HG02981 (cell line): ENCODE data around the gene C21orf91.
"Not testable (repeated sequence)": the region's sequence is repeated elsewhere in the genome, so short reads cannot be mapped to it uniquely, and the experiment has no call there.

ENCODE experiments used
- ATAC-seq: cut with Tn5 transposase; IDR thresholded peaks from one replicate; pipeline ENCODE4 v1.9.1; 2021; ENCODE audit warnings: mild to moderate bottlenecking, moderate library complexity; ENCODE audit not compliant: unreplicated experiment

The C21orf91 gene

DNA sequence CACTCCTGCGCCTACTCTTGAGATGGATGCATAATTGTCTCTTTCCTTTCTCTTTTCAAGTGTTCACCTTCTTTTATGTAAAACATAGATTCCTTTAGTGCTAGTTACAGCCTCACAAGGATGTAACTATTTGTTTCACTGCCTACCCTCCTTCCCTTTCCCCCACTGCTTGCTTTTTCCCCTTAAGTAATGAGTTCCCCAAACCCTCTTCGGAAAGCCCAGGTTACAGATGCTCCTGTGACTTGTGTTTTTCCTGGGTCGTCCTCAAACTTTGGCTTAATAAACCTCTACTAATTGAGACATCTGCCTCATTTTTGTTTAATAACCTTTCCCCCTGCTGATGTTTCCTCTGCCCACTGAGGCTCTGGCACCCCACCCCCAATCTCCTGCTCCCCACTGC is 39.2 kb downstream of the C21orf91 start:
- ATAC-seq, result no peak

DNA sequence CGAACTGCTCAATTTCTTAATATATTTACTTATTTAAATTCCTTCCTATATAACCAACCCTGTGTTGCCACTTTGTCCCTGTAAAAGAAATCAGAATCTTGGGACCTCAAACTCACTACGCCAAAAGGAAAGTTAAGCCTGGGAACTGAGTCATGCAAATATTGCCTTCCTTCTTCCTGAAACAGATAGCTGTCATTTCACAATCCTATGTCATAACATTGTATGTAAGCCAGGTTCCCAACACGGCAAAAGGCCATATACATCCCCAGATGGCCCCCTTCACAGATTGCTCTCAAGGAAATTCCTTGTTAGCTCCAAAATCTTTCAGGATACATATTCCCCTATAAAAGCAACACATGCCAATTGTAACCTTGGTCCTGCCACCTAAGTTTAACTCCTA is 39.7 kb downstream of the C21orf91 start:
- no peak for ATAC-seq

DNA sequence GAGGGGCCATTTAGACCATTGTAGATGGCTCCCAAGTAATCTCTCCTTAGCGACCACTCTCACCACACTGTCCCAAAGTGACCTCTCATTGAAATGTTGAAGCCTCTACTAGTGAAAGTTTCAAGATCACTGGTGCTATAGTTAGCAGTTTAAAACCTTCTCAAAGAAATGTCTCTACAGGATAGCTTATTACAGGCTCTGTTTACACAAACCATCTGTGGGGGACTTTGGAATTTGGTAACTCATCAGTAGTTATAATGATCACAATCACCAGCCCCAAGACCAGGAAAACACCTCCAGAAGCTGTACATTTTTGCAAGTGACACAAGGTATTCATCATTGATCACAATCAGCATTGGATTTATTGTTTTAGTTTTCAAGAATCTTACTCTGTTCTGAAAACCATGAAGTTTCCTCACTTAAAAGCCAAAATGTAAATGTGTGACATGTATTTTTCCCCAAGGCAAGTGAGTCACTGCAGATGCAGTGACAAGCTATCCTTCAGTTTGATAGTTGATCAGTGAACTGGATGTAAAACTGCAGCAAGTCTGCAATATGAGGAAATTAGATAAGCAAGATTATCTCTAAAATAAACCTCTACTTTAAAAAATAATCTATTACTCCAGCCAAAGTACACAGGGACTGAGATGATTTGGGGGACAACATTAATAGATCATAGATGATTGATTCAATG is 41.9 kb downstream of the C21orf91 start:
- no peak for ATAC-seq

DNA sequence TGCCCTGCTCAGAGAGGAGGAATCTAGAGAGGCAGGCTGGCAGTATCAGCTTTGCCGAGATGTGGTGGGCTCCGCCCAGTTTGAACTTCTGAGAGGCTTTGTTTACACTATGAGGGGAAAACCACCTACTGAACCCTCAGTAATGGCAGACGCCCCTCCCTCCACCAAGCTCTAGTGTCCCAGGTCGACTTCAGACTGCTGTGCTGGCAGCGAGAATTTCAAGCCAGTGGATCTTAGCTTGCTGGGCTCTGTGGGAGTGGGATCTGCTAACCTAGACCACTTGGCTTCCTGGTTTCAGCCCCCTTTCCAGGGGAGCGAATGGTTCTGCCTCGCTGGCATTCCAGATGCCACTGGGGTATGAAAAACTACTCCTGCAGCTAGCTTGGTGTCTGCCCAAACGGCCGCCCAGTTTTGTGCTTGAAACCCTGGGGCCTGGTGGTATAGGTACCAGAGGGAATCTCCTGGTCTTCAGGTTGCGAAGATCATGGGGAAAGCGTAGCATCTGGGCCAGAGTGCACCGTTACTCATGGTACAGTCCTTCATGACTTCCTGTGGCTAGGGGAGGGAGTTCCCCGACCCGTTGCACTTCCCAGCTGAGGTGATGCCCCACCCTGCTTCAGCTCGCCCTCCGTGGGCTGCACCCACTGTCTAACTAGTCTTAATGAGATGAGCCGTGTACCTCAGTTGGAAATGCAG is 43.6 kb downstream of the C21orf91 start:
- peak; percentile 46 for ATAC-seq

DNA sequence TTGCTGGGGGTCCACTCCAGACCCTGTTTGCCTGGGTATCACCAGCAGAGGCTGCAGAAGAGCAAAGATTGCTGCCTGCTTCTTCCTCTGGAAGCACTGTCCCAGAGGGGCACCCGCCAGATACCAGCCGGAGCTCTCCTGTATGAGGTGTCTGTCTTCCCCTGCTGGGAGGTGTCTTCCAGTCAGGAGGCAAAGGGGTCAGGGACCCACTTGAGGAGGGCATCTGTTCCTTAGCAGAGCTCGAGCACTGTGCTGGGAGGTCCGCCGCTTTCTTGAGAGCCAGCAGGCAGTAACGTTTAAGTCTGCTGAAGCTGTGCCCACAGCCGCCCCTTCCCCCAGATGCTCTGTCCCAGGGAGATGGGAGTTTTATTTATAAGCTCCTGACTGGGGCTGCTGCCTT is 44.1 kb downstream of the C21orf91 start:
- ATAC-seq, result not testable (repeated sequence)

DNA sequence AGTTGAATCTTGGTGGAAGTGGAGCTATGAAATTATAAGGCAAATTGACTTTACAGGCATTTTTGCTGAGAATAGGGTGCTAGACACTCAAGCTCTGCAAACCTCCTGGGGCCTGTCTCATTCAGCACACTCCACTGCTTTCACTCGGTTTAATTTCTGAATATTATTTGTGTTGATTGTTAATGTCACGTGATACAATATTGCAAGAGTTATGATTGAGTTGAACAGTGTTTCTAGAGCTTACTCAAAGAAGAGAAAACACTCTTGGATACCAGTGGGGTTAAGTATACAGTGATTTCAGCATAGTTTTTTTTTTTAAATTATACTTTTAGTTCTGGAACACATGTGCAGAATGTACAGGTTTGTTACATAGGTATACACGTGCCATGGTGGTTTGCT is 49.7 kb downstream of the C21orf91 start:
- ATAC-seq, result no peak

DNA sequence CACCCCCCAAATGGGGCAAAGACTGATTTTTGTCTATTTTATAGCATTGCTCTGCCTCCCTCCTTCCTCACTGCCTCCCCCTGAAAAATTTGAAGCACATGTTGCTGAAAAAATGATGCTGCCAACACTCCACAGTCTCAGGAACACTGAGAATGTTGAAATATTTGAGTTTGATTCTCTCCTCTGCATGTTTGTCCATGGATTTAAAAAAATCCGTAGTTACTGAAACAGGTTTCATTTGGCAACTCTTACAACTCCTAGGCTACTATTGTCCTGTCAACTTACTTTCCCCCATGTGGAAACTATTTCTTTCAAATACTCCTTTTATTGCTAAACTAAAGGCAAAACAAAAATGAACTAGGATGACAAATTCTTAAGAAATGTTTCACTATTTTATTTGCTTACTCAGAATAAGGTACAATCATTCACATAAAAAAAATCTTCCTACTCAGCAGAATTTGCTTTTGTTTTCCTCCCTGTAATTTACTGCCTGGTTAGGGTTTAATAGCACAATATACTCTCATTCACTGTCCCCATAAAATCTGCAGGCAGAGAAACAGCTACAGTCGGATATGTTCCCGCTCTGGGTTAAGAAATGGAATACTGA is 50.2 kb downstream of the C21orf91 start:
- no peak for ATAC-seq

DNA sequence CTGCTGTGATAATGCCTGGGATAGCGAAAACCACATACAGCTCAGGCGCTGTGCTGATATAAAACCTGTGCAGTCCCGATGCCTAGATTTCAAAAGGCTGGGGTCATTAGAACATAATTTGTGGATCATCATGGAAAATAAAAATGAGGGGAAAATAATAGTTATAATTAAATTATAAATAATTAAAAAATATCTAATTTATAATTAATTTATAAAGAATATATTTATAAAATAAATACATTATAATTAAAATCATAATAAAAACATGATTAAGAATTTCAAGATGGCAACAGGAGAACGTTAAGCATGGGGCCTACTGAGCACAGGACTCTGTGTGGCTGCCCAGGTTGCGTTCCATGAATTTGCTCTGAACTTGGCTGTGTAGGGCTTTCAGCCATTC is 53.9 kb downstream of the C21orf91 start:
- ATAC-seq, result no peak

DNA sequence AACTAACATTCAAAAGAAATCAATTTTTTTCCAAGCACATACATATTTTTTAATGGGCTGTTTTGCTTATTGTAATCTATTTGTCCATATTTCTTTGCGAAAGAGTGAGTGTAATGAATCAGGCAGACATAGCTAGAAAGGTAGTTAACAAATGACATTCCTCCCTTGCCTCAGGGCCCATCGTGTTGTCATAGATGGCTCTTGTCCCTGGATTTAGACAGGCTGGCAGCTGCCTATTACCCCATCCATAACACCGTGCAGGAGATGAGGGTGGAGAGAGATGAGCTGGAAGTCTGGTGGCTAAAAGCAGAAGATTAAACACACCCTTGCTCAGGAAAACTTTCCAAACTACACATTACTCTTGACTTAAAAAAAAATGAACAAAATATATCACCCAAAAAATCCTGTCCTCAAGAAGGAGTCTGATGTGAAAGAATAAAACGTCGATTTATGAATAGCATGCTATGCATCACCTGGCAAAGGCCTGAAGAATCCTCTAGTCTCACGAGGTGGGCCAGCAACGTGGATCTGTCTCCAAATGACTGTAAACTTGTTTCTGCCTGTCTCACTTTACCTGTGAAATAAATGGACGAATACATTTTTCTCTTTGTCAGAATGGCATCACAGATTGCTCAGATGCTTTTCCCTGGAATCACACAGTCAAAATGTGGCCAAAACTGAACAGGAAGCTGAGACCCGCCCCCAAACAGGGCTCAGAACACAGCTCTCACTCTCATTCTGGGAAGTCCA is 55.7 kb downstream of the C21orf91 start:
- no peak for ATAC-seq

DNA sequence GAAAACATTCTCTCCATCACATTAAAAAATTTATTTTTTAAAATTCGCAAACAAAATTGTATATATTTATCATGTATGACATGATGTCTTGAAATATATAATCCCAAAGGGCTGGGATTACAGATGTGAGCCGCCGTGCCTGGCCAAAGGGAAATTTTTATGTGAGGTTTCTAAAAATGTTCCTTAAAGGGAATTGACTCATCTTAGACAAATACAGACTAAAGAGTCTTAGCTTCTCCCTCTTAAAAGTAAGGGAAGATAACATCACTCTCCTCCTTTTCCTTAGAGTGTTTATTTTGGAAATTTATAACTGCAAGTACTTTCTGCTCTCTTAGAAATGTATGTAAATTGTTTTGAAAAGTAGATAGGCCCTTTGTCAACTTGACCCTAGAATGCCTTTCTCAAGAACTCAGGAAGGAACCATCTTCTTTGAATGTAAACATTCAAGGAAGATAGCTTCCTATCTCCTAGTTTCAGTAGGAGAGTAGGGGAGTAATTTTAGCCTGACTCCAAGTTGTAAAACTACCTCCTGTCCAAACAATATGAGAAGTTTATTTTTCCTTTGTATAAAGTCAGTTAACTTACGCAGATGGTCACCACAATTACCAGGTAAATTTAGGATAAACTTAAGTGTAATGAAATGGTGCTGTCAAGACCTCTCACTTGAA is 59.5 kb downstream of the C21orf91 start:
- no peak for ATAC-seq

DNA sequence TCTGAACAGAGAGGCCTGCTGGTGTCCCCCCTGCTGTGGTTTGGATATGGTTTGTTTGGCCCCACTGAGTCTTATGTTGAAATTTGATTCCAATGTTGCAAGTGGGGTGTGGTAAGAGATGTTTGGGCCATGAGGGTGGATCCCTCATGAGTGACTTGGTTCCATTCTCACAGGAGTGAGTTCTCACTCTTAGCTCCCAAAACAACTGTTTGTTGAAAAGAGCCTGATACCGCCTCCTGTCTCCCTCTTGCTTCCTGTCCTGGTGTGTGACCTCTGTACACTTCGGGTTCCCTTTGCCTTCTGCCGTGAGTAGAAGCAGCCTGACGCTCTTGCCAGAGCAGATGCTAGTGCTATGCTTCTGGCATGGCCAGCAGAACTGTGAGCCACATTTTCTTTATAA is 60.5 kb downstream of the C21orf91 start:
- no peak for ATAC-seq

DNA sequence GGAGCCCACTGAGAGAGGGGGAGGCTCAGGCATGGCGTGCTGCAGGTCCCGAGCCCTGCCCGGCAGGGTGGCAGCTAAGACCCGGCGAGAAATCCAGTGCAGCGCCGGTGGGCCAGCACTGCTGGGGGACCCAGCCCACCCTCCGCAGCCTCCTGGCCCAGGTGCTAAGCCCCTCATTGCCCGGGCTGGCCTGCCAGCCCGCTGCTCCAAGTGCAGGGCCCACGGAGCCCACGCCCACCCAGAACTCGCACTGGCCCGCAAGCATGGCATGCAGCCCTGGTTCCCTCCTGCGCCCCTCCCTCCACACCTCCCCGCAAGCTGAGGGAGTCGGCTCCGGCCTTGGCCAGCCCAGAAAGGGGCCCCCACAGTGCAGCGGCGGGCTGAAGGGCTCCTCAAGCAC is 61.5 kb downstream of the C21orf91 start:
- ATAC-seq, result no peak

DNA sequence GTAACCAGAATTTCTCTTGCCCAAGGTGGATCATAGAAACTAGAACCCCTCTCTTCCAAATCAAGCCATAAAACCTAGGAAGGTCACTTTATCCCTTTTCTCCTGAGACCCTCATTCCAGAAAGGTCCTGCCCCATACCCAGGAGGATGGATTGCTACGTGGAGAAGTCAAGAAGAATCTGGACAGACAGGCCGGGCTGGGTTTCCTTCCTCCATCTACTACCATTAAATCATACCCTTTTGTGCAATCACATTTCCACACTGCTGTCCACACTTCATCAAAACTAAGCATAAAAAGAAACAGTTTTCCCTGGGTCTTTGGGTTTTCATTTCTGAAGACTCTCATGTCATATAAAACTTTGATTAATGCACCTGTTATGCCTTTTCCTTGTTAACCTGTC is 65.4 kb downstream of the C21orf91 start:
- ATAC-seq, result no peak

DNA sequence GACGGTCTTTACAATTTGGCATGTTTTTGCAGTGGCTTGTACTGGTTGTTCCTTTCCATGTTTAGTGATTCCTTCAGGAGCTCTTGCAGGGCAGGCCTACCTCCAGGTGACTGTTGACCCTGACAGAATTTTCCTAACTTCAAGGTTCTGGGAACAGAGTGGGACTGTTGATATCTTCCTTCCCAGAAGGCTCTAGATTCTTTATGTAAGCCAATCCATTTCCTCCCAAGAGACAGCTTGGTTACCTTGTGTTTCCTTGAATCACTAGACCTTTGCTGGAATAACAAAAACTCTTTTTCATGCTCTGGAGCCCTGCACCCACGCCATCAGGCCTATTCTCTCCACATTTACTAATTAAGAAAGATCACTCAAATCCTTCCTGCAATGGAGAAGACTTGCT is 67.0 kb downstream of the C21orf91 start:
- no peak for ATAC-seq

DNA sequence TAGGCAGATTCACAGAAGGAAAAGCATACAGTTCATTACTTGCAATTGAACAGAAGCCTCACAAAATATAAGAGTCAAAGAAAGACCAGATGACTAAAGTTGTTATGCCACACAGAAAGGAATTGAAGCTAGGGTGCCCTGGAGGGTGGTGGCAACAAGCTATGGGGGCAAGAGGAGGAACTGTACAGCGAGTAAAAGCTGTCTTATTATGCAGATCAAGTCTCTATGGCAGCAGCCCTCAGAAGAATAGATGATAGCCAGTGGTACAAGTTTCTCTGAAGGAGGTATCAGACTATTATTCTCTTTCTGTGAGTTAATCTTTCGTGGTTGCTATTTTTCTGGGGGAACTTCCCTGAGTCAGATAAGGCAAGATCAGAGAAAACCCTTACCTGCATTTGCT is 72.2 kb downstream of the C21orf91 start:
- ATAC-seq, result no peak

DNA sequence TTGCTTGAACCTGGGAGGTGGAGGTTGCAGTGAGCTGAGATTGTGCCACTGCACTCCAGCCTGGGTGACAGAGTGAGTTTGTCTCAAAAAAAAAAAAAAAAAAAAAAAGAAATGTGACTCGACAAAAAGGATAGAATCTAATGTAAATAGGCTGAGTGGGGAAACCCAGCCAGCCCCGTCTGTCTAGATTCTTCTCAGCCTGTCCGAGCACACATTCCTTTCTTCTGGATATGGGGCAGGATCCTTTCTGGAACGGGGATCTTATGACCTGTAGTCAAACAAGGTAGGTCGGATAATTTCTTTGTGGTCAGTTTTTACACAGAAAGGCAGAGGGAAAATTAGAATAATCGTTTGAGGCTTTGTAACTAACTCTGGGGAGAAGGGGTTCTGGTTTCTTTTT is 74.1 kb downstream of the C21orf91 start:
- ATAC-seq, result no peak

DNA sequence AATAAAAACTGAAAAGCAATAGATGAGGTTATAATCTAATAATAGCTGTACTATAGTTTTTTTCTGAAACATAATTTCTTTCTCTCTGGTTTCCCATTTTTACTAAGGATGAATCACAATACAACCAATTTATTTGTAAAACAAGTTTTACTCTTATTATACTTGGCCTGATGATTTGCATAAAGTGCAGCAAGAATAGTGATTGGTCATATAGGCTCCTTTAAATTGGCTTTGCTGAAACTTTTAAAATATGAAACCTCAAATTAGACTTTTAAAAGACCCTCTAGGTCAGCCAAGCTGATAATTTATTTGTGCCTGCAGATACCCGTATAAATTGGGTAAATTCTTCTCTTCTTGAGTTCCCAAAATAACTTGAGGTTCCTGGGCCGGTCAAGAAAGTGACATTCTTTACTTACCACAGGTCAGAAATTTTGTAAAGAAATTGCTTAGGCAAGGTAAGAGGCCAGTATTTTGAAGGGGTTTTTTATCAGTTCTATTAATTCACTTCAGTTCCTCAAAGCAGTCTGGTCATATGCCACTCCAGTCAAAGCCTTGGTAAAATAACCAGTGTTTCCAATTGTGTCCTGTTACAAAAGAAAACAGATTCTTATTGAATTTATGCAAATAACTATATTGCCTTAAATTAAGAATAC is 76.1 kb downstream of the C21orf91 start:
- ATAC-seq, result no peak

DNA sequence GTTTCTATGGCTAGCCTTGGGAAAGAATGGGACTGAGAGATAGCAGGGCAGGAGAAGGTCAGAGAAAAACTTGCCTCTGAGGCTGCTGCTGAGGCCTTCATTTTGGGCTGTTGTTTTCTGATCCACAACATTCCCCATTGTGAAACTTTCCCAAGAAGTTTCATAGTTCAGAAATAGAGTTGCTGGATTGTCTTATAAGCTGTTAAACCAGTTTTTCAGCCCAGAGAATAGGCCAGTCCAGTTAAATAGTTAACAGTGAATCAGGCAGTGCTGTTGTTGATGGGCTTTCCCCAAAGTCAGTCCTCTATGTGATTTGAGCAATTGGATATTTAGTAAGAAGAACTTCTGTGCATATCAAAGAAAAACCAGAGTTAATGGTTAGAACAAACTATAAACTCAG is 77.0 kb downstream of the C21orf91 start:
- ATAC-seq, result no peak
